ENCODE measurements around the gene IL36RN.

IL36RN gene

DNA sequence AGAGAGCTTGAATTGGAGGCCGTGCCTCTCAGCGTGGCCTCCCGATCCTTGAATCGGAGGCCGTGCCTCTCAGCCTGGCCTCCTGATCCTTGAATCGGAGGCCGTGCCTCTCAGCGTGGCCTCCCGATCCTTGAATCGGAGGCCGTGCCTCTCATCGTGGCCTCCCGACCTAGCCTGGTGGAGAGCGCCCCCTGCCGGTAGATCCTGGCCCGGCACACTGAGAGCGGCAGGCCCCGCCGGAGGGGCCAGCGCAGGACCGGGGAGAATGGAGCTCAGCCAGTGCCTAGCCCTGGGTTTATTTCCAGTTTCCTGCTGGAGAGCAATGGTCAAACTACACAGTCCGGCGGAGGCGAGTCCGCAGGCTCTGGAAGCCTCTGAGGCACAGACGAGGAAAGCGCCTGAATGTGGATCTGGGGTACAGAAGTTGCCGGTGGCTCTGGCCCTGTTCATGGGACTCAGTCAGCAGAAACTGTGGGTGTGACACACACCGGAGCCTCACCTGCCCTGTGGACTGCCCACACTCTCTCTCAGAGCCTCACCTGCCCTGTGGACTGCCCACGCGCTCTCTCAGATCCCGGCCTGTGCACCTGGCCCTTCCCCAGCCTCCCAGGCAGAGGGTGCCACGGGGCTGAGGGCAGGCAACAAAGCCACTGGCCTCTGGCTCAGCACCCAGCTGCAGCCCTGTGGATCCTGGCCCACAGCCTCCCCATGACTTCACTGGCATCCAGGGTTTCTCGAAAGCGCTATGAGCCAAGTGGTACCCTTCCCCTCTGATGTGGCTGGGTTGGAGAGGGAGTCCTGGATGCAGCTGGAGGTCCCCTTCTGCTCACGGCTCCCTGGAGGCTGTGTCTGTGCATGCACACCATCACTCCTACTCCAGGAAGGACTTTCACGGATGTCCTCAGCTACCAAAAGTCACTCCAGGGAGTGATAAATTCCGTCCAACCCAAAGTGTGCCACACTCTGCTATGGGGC, 7.8 kb upstream of the IL36RN start:
- DNase-seq (ENCODE audit: low read depth in 2 of 2) = no peak

GRCh38 chr2:113052396-113052917, 6.5 kb upstream of the IL36RN start, which contains the start of gene IL36B:
IL36B (minus strand) TSS chr2:113052867.
- no peak for DNase-seq (ENCODE audit: low read depth in 2 of 2)

GRCh38 chr2:113053666-113054065, 5.3 kb upstream of the IL36RN start:
- DNase-seq (ENCODE audit: low read depth in 2 of 2) = no peak

DNA sequence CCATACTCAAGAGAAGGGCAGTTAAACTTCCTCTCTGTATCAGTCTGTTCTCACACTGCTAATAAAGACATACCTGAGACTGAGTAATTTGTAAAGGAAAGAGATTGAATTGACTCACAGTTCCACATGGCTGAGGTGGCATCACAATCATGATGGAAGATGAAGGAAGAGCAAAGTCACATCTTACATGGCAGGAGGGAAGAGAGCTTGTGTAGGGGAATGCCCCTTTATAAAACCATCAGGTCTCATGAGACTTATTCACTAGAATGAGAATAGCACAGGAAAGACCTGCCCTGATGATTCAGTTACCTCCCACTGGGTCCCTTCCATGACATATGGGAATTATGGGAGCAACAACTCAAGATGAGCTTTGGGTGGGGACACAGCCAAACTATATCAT, 4.9 kb upstream of the IL36RN start:
- DNase-seq (ENCODE audit: low read depth in 2 of 2) = no peak

DNA sequence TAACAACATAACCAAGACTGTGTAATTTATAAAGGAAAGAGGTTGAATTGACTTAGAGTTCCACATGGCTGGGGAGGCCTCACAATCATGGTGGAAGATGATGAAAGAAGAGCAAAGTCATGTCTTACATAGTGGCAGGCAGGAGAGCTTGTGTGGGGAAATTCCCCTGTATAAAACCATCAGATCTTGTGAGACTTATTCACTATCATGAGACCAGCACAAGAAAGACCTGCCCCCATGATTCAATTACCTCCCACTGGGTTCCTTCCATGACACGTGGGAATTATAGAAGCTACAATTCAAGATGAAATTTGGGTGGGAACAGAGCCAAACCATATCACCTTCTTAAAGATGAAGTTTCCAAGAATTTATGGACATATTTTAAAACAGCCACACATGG, 2.5 kb upstream of the IL36RN start:
- DNase-seq (ENCODE audit: low read depth in 2 of 2) = no peak

- DNase-seq (ENCODE audit: low read depth in 2 of 2) = no peak
Observed at GRCh38 chr2:113057117-113057516, 1.9 kb upstream of the IL36RN start.

DNA sequence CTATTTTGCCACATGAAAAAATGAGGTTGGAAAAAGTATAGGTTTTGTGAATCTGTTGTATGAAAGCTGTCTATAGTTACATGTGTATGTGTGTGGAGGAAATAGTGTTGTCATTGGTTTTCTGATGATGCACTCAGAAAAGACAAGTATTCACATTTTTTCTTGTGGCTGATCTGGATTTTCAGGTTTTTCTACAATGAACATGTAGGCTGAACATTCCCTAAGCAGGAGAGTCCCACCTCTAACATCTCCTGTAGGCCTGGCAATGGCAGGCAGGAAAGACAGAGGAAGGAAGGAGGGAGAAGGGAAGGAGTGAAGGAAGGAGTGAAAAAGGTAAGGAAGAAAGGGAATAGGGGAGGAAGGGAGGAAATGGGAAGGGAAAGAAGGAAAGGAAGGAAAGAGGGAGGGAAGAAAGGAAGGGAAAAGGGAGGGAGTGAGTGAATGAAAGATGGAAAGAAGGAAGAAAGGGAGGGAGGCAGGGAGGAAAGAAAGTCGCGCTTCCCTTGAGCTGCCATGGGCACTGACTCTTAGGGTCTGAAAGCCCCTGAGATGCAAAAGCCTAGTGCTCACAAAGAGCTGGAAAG, 495 bp upstream of the IL36RN start:
- DNase-seq (ENCODE audit: low read depth in 2 of 2) = no peak

- DNase-seq (ENCODE audit: low read depth in 2 of 2) = no peak
Observed at GRCh38 chr2:113060396-113060795, 1.4 kb downstream of the IL36RN start.

GRCh38 chr2:113060796-113061195, 1.8 kb downstream of the IL36RN start:
- DNase-seq (ENCODE audit: low read depth in 2 of 2) = no peak

DNA sequence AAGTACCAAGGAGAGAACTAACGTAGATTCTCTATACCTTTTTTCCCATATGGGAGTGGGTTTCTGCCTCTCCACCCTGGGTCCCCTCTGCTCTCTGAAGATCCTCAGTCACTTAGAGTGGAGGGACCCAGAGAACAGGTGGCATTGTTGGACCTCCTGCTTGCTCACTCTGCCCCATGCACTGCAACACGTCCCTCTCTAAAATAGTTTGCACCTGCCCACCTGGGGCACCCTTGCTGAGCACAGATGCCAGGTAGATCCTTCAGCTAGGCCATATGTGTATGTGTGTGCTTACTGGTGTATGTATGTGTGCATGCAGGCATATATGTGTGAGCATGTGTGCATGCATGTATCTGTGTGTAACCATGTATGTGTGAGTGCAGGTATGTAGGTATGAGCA, 2.2 kb downstream of the IL36RN start:
- no peak for DNase-seq (ENCODE audit: low read depth in 2 of 2)

GRCh38 chr2:113061896-113062770, 3.1 kb downstream of the IL36RN start:
- no peak for DNase-seq (ENCODE audit: low read depth in 2 of 2)

GRCh38 chr2:113064281-113064680, 5.3 kb downstream of the IL36RN start:
- DNase-seq (ENCODE audit: low read depth in 2 of 2) = no peak

DNA sequence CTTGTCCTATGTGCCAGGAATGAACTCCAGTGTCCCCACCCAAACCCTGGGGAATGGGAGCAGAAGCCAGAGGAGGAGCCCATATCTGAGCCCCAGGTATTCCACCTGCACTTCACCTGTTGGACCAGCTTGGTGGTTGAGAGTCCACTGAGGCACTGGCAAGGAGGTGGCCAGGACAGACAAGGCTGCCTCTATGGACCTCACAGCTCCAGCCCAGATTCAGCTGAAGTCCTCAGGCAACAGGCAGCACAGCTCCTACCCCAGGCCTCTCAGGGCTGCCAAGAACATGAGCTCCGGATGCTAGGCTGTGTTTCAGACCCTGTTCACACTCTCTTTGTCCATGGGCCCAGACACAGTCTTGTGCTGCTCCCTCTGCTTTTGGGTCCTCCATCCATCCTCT, 5.9 kb downstream of the IL36RN start:
- DNase-seq (ENCODE audit: low read depth in 2 of 2) = no peak

GRCh38 chr2:113067681-113068080, 8.7 kb downstream of the IL36RN start, which contains the start of gene IL1F10:
IL1F10 (plus strand) TSS chr2:113067970; CDS start chr2:113072739, 4,769 bp downstream.
- DNase-seq (ENCODE audit: low read depth in 2 of 2) = no peak

- no peak for DNase-seq (ENCODE audit: low read depth in 2 of 2)
Observed at GRCh38 chr2:113068249-113068648, 9.3 kb downstream of the IL36RN start.

GRCh38 chr2:113068706-113069485, 9.9 kb downstream of the IL36RN start:
- DNase-seq (ENCODE audit: low read depth in 2 of 2) = no peak

- DNase-seq (ENCODE audit: low read depth in 2 of 2) = no peak
Observed at GRCh38 chr2:113069676-113070605, 10.9 kb downstream of the IL36RN start.

DNA sequence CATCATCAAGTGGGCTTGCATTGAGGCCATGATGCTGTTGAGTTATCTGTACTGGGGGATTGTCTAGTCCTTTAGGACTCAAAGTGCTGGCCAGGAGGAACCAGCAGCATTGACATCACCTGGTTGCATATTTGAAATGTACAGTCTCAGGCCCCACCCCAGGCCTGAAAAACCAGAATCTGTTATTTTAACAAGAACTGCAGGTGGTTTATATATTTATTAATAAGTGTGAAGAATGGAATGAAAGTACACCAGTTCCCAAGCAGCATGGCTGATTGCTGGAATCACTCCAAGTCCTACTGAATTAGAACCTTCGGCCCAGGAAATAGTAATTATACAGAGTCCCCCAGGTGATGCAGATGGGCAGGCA, 11.6 kb downstream of the IL36RN start:
- DNase-seq (ENCODE audit: low read depth in 2 of 2) = no peak

DNA sequence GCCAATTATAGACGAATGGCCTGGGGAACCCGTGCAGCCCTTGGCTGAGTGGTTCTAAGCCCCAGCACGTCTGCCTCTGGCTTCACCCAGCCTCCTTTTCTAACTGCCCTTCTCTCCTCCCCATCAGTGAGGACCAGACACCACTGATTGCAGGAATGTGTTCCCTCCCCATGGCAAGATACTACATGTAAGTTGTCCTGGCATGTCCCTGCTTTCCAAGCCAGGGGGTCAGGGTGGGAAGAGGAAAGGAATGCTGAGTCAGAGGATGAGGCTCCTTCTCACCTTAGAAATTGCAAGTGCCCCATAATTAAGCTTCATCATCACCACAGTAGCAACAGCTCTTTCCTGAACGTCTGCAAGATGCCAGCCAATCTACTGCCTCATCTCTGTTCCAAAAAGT, 13.6 kb downstream of the IL36RN start:
- DNase-seq (ENCODE audit: low read depth in 2 of 2) = no peak

GRCh38 chr2:113073325-113073834, 14.4 kb downstream of the IL36RN start:
- no peak for DNase-seq (ENCODE audit: low read depth in 2 of 2)
